Medulla oblongata (tissue), 1 donor: ENCODE measurements around the gene CLPTM1.
"Not testable (repeated sequence)": the region's sequence is repeated elsewhere in the genome, so short reads cannot be mapped to it uniquely, and the experiment has no call there.

Source experiments
- DNase-seq: peaks from one replicate; pipeline ENCODE4 v3.0.0-alpha.2; 2015; ENCODE audit errors: extremely low spot score

The CLPTM1 gene

DNA sequence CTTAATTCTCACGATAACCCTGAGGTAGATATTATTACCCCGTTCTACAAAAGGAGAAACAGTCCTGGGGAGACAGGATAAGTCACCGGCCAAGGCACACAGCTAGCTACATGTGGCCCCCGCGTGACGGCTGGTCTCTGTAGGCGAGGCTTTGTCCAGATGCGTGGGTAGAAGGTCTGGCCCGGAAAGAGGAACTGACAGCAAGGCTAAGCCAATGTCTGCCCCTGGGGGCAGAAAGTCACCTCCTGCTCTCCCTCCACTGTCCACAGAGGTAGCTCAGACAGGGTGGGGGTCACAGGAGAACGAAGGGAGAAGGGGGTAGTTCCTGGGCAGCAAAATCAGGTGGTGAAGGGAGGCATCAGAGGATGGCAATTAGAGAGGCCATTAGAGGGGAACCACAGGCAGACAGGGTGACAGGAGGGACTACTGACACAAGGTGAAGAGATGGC, 11.4 kb upstream of the CLPTM1 start:
- peak; percentile 87 for DNase-seq

DNA sequence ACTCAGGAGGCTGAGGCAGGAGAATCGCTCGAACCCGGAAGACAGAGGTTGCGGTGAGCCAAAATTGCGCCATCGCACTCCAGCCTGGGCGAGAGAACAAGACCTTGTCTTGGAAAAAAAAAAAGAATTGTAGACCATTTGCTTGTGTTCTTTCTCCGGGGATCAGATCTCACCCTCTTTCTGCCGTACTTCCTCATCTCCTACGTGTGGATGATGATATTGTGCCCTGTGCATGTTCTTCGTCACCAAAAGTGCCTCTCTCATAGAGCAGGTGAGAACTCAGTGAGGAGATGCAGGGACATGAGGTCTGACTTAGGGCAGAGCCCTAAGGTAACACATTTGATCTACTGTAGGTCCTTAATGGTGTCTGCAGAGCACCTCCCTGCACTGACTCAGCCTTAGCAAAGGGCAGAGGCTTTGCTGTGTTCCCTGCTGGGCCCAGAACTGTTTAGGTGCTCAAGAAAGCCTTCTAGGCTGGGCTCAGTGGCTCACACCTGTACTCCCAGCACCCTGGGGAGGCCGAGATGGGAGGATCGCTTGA, 8.1 kb upstream of the CLPTM1 start:
- peak; percentile 51 for DNase-seq

DNA sequence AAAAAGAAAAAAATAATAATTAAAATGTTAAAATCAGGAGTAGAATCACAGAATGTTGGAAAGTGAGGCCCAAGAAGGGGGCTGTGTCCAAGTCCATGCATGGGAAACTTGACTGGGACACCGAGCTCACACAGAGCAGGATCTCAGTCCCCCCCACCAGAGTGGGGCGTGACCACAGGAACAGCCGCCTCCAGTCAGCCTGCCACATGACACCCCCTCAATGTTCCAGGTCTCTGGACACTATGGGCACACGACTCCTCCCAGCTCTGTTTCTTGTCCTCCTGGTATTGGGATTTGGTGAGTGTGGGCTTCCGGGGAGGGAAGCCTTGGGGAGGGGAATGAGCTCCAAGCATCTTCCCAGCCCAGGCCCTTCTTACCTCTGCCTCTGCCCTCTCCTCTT, 6.9 kb upstream of the CLPTM1 start:
- no peak for DNase-seq

DNA sequence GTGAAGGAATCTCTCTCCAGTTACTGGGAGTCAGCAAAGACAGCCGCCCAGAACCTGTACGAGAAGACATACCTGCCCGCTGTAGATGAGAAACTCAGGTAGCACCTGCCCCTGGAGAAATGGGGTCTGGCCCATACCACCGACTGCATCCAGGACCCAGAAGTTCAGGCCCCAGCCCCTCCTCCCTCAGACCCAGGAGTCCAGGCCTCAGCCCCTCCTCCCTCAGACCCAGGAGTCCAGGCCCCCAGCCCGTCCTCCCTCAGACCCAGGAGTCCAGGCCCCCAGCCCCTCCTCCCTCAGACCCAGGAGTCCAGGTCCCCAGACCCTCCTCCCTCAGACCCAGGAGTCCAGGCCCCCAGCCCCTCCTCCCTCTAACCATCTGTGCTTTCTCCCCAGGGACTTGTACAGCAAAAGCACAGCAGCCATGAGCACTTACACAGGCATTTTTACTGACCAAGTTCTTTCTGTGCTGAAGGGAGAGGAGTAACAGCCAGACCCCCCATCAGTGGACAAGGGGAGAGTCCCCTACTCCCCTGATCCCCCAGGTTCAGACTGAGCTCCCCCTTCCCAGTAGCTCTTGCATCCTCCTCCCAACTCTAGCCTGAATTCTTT, 6.3 kb upstream of the CLPTM1 start:
- DNase-seq, result no peak

DNA sequence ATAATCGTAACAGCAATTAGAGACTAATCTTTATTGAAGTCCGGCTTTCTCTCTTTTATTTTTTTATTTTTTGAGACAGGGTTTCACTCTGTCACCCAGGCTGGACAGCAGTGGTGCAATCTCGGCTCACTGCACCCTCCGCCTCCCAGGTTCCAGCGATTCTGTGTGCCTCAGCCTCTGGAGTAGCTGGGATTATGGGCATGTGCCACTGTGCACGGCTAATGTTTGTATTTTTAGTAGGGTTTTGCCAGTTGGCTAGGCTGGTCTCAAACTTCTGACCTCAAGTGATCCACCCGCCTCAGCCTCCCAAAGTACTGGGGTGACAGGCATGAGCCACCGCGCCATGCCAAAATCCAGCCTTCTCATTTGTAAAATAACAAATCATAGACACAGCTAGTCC, 5.6 kb upstream of the CLPTM1 start:
- DNase-seq, result no peak

DNA sequence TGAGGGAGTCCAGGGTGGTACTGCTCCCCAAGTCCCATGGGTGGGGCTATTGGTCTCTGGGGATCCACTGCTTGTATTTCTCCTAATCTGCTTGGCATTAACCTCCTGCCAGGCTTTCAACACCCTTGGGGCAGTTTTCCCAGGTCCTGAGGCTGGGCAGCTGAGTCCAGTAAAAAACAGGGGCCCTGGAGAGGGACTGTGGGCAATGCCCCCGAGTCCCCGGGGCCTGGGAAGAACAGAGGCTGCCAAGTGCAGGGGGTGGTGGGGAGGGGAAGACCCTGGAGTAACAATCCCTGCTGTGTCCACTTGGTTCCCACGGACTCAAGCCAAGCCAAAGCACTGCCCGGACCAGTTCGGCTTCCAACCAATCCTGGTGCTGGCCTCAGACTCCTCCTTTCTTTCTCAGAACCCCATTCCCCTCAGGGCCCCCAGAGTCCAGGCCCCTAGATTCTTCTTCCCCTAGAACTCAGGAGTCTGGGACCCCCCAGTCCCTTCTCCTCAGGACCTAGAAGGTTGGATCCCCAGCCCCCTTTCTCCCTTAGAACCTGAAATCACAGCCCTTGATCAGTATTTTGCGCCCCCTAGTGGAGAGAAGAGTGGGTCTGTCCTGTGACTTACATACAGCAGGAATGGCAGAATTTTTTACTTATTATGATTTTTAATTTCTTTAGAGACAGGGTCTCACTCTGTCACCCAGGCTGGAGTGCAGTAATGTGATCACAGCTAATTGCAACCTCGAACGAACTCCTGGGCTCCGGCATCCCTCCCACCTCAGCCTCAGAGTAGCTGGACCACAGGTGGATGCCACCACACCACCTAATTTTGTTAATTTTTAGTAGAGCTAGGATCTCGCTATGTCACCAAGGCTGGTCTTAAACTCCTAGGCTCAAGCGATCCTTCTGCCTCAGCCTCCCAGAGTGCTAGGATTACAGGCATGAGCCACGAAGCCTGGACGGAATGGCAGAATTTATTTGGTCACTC, 3.7 kb upstream of the CLPTM1 start:
- DNase-seq, result peak; percentile 93

DNA sequence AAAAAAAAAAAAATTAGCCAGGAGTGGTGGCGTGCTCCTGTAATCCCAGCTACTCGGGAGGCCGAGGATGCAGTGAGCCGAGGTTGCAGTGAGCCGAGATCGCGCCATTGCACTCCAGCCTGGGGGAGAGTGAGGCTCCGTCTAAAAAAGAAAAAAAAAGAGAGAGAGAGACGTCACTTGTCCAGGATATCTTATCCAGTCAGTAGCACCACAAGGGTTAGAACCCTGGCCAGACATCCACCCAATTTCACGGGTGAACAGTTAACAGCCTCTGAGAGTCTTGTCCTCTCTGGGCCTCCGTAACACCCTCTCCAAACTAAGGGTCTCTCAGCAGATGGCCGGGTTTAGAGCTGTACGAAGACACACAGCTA, 917 bp upstream of the CLPTM1 start:
- DNase-seq, result no peak

DNA sequence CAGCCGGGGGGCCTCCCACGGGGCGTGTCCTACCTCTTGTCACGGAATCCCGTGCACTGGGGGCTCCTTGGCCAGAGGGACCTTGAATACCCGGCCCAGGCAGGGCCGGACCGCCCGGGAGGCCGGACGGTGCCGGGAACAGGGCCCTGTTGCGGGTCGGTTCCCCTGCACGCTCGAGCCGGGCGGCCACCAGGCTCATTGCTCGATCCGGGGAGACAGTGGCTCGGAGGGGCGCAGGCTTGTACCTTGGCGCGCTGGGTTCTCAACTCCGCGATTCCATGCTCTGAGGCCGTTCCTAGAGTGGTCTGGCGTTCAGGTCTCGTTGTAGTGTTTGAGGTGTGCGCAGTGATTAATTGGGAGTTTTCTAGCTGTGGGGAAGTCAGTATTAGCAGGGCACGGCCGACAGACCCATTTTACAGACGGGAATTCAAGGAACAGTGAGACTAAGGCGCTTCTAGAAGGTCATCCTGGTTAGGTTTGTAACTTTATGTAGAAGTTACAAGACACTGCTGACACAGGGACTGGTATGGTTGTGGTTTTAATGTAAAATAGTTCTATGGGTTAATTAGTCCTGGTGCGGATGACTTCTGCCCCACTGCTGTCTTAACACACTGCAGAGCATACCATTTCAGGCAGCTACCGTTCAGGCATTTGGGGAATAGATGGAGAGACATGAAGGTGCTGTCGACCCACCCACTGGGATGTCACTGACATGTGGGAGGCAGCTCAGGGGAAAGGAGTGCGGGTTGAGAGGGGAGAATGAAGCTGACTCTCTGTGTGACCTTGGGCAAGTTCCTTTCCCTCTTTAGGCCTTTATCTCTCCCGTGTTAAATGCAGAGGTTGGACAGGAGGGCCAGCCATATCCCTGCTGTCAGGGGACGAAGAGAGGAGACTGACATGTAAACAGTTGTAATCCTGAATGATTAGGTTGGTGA, 592 bp downstream of the CLPTM1 start:
- no peak for DNase-seq

DNA sequence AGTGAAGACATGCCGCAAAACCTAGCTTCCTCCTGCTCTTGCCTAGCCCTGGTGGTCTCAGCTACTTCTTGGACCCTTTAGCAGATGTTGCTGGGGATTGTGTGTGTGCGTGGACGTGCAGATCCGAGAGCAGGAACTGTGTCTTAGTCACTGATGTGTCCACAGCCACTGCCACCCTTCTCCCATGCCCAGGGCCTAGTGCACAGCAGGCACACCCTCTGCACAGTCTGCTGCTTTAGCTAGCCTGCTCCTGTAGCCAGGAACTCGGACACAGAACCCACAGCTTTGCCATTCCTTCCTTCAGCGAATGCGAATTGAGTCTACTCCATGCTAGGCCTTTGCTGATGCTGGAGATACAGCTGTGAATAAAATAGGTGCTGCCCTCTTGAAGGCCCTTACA, 2.3 kb downstream of the CLPTM1 start:
- no peak for DNase-seq

DNA sequence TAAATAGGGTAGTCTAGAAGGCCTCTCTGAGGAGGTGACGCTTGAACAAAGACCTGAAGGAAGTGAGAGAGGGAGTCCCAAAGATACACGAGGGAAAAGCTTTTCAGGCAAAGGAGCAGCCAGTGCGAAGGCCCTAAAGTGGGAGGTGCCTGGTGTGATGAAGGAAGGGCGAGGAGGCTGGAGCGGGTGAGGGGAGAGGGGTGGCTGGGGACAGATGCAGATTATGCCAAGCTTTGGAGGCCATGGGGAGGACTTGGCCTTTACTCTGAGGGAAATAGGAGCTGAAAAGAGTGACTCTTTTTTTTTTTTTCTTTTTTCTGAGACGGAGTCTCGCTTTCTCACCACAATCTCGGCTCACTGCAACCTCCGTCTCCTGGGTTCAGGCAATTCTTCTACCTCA, 2.9 kb downstream of the CLPTM1 start:
- no peak for DNase-seq

DNA sequence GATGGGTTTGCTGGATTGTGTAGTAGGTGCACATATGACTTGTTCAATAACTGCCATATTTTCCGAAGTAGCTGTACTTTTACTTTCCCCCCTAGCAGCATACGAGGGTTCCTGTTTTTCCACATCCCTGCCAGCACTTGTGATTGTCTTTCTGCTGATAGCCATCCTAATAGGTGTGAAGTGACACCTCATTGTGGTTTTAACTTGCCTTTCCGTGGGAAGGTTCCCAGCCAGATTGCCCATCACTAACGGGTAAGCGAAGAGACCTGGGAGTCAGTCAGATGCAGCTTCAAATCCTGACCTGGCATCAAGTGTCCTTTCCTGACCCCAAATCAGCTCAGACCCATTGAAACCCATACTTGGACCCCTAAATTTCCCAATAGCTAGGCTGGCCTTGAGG, 4.5 kb downstream of the CLPTM1 start:
- DNase-seq, result no peak

DNA sequence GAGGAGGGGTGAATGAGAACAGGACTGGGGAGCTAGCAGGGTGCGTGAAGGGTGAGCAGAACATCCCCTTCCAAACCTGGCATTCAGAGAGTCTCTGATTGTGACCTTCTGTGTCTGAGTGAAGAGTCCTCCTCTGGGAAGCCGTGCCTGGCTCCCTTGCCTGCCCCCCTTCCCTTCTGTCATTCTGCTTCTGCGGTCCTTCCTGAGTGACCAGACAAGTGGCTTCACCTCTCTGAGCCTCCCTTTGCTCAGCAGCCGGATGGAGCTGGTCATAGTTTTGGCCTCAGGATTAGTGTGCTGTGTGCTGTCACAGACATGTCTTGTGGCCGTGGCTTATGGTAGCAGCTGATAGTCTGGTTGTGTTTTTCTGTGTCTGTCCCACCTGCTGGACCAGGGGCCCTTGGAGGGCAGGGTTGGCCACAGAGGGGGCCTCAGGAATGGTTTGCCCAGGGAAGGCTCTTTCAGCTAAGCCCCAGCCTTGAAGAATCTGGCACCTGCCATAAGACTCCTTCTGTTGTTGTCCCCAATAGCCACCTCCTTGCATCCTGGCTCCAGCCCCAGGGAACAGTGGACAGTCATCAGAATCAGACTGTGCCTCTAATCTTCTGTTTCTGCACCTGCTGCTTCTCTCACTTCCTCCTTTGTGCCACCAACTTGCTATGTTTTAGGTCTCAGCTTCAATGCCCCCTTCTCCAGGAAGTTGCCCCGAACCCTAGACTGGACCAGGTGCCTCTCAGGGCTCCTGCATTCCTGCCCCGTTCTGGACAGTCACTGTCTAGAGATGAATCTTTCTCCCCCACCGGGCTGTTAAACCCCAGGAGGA, 5.9 kb downstream of the CLPTM1 start:
- no peak for DNase-seq

DNA sequence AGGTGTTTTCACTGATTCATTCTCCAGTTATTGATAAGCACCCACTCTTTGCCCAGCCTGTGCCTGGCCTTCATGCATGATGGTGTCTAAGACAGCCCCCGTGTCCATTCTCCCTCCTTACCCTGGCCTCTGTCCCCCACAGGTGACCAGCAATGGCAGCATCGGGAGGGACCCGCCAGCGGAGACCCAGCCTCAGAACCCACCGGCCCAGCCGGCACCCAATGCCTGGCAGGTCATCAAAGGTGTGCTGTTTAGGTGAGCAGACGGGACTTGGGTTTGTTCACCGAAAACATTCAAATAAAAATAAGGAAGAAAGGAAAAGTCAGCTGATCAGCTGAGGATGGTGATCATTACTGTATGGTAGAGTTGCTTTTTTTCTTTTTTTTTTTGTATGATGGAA, 6.6 kb downstream of the CLPTM1 start:
- DNase-seq, result no peak

DNA sequence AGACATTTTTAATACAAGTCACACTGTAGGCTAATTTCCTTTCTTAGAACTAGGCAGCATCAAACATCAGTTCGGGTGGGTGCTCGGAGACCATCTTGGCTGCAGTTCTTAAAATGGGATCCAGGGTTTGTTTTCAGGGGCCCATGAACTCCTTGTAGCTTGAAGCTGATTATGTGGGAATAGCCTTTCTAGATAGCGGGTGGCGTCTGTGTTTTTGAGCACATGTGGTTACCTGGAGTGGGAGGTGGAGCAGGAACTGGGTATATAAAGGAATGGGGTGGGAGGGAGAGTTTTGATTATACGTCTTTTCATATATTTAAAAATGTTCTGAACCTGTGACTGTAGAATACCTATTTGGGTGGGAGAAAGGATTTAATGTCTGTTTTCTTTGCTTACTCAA, 12.9 kb downstream of the CLPTM1 start:
- DNase-seq, result no peak

DNA sequence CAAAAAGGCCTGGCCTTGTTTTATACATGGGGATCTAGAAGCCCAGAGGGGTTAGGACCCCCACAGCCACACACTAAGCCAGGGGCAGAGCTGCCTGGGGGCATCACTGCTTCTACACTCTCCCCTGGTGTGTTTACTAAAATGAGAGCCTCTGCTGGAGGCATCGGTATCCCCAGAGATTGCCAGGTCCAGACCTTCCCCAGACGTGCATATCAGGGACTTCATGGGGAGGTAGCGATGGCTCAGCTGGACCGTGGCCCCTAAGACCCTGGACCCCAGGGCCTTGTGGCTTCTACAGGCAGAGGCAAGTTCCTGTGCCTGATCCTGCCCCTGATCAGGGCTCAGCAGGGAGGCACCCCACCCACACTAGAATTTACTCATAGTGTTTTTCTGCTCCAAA, 13.5 kb downstream of the CLPTM1 start:
- no peak for DNase-seq

DNA sequence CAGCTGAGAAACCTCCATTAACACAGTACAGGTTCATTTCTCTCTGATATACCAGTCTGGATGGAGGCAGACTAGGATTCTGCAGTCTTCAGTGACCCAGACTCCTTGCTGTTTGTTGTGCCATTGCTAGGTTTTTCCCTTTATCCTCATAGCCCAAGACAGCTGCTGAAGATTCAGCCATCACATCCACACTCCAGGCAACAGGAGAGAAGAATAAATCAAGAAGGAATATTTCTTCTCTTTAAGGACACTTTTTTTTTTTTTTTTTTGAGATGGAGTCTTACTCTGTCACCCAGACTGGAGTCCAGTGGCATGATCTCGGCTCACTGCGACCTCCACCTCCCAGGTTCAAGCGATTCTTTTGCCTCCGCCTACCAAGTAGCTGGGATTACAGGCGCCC, 14.3 kb downstream of the CLPTM1 start:
- no peak for DNase-seq

DNA sequence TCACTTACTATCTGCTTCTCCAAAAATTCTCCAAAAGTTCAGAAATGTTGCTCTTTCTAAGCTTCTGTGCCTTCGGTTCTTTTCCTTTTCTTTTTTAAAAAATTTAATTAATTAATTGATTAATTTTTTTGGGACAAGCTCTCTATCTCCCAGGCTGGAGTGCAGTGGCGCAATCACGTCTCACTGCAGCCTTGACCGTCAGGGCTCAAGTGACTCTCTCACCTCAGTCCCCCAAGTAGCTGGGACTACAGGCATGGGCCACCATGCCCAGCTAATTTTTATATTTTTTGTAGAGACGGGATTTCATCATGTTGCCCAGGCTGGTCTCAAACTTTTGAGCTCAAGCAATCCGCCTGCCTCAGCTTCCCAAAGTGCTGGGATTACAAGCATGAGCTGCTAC, 16.3 kb downstream of the CLPTM1 start:
- not testable (repeated sequence) for DNase-seq

DNA sequence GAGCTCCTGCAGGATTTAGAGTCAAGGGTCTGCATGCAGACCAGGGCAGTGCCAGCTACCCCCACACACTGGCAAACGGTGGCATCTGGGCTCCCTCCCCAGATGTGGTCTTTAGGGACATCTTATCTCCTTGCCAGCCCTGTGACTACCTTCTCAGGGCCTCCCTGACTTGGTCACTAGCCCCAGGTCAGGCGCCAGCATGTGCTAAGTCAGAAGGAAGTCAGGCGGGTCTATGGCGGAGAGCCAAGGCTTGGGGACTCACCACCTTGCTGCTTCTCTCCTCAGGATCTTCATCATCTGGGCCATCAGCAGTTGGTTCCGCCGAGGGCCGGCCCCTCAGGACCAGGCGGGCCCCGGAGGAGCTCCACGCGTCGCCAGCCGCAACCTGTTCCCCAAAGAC, 17.6 kb downstream of the CLPTM1 start:
- no peak for DNase-seq

DNA sequence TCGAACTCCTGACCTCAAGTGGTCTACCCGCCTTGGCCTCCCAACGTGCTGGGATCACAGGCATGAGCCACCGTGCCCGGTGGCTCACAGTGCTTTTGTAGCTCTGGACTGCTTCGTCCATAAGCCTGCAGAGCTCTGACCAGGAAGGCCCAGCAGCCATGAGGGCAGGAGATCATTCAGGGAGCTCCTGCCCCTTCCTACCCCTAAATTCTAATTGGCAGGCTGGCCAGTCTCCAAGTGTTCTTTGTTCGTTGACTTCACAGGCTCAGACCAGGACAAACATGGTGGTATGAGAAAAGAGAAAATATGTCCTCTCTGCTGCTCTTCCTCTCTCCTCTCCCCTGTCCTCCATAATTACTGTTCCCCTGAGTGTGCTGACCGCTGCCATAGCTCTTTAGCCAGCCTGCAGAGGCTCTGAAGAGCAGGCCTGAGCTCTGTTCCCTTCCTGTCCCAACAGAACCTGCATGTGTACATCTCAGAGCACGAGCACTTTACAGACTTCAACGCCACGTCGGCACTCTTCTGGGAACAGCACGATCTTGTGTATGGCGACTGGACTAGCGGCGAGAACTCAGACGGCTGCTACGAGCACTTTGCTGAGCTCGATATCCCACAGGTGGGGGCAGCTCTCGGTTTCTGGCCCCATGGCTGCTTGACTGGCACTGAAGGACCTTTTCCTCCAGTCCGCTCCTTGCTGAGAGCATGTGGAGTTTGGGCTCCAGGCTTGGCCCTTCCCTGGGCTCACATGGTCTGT, 19.0 kb downstream of the CLPTM1 start:
- DNase-seq, result no peak

DNA sequence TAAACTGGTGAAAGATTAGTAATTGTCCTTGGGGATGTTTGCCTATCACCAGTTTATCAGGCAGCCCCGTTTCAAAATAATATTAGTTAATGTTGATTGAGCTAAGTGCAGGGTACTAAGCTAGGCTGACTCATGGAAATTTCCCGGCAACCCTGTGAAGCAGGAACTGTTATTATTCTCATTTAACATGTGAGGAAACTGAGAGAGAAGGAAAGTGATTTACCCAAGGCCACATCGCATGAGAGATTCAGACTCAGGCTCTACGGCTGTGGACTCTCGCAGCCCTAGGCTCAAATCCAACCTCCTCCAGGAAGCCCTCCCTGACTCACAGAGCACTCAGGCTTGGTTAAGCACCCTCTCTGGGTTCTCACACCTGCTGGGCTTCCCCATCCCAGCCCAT, 19.7 kb downstream of the CLPTM1 start:
- no peak for DNase-seq
